ENCODE results near the gene NAA20.

DNA sequence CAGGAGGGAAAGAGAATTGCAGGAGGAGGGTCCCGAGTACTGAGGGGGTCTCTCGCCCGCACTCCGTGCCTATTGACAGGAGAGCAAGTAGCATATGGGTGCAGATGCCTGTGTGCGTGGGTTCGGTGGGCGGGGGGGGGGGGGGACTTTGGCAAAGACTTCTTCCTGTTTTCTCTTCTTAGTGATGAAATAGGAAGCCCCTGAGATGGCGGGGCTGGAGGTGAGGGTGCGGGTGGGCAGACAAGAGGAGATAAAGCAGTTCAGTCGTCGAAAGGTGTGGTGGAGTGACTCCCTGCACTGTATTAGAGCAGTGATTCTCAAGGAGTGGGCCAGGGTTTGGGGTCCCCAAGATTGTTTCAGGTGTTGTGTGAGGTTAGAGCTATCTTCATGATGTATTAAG, 3.7 kb downstream of the NAA20 start:
- TF ChIP-seq, protein P1, sequence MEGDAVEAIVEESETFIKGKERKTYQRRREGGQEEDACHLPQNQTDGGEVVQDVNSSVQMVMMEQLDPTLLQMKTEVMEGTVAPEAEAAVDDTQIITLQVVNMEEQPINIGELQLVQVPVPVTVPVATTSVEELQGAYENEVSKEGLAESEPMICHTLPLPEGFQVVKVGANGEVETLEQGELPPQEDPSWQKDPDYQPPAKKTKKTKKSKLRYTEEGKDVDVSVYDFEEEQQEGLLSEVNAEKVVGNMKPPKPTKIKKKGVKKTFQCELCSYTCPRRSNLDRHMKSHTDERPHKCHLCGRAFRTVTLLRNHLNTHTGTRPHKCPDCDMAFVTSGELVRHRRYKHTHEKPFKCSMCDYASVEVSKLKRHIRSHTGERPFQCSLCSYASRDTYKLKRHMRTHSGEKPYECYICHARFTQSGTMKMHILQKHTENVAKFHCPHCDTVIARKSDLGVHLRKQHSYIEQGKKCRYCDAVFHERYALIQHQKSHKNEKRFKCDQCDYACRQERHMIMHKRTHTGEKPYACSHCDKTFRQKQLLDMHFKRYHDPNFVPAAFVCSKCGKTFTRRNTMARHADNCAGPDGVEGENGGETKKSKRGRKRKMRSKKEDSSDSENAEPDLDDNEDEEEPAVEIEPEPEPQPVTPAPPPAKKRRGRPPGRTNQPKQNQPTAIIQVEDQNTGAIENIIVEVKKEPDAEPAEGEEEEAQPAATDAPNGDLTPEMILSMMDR (IDR thresholded peaks at IDR 0.05; ENCODE audit: low read depth, low read length, missing input control) = no peak
- TF ChIP-seq, protein P2, sequence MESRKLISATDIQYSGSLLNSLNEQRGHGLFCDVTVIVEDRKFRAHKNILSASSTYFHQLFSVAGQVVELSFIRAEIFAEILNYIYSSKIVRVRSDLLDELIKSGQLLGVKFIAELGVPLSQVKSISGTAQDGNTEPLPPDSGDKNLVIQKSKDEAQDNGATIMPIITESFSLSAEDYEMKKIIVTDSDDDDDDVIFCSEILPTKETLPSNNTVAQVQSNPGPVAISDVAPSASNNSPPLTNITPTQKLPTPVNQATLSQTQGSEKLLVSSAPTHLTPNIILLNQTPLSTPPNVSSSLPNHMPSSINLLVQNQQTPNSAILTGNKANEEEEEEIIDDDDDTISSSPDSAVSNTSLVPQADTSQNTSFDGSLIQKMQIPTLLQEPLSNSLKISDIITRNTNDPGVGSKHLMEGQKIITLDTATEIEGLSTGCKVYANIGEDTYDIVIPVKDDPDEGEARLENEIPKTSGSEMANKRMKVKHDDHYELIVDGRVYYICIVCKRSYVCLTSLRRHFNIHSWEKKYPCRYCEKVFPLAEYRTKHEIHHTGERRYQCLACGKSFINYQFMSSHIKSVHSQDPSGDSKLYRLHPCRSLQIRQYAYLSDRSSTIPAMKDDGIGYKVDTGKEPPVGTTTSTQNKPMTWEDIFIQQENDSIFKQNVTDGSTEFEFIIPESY (IDR thresholded peaks at IDR 0.05) = no peak
- TF ChIP-seq, protein P3, sequence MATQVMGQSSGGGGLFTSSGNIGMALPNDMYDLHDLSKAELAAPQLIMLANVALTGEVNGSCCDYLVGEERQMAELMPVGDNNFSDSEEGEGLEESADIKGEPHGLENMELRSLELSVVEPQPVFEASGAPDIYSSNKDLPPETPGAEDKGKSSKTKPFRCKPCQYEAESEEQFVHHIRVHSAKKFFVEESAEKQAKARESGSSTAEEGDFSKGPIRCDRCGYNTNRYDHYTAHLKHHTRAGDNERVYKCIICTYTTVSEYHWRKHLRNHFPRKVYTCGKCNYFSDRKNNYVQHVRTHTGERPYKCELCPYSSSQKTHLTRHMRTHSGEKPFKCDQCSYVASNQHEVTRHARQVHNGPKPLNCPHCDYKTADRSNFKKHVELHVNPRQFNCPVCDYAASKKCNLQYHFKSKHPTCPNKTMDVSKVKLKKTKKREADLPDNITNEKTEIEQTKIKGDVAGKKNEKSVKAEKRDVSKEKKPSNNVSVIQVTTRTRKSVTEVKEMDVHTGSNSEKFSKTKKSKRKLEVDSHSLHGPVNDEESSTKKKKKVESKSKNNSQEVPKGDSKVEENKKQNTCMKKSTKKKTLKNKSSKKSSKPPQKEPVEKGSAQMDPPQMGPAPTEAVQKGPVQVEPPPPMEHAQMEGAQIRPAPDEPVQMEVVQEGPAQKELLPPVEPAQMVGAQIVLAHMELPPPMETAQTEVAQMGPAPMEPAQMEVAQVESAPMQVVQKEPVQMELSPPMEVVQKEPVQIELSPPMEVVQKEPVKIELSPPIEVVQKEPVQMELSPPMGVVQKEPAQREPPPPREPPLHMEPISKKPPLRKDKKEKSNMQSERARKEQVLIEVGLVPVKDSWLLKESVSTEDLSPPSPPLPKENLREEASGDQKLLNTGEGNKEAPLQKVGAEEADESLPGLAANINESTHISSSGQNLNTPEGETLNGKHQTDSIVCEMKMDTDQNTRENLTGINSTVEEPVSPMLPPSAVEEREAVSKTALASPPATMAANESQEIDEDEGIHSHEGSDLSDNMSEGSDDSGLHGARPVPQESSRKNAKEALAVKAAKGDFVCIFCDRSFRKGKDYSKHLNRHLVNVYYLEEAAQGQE (IDR thresholded peaks at IDR 0.05) = no peak
- TF ChIP-seq SP1 (IDR thresholded peaks at IDR 0.05) (no peak), HNF4A (conservative IDR thresholded peaks at IDR 0.05) (no peak), RXRA (IDR thresholded peaks at IDR 0.05) (no peak), FOXA2 (IDR thresholded peaks at IDR 0.05) (no peak), EGR1 (IDR thresholded peaks at IDR 0.05; ENCODE audit: low read depth in 2 of 2) (no peak), JUND (IDR thresholded peaks at IDR 0.05) (no peak), YY1 (IDR thresholded peaks at IDR 0.05) (no peak), TAF1 (conservative IDR thresholded peaks at IDR 0.05) (no peak), FOXA1 (IDR thresholded peaks at IDR 0.05) (no peak)
- TF ChIP-seq, protein P4, sequence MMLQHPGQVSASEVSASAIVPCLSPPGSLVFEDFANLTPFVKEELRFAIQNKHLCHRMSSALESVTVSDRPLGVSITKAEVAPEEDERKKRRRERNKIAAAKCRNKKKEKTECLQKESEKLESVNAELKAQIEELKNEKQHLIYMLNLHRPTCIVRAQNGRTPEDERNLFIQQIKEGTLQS (IDR thresholded peaks at IDR 0.05) = no peak

All from liver (tissue), 3 donors.